Right atrium auricular region (tissue), 2 donors: ENCODE results near the gene MPDU1. TPM values are rescaled to one million over a fixed set of nuclear protein-coding genes. Genes with fewer than 3 reads are reported as not detected.

Experiments used
- DNase-seq: peaks from one replicate; pipeline ENCODE4 v3.0.0-alpha.2; 2019; ENCODE audit warnings: low spot score
- H3K27ac ChIP-seq, 2 donors: fragments of 200-600 bp; sonication (generic); 1 replicate in 1 of 2; 2 replicates in 1 of 2; pipeline ENCODE4 v1.5.1; 2016 to 2019
- H3K27me3 ChIP-seq, 2 donors: fragments of 200-600 bp; sonication (generic); one replicate each; pipeline versions ENCODE4 v1.5.1 to v1.6.0; 2017 to 2019
- H3K36me3 ChIP-seq: fragments of 200-600 bp; sonication (generic); one replicate; pipeline ENCODE4 v1.5.1; 2016
- H3K4me1 ChIP-seq, 2 donors: fragments of 200-600 bp; sonication (generic); one replicate each; pipeline versions ENCODE4 v1.5.1 to v1.6.0; 2017 to 2019
- H3K4me3 ChIP-seq, 2 donors: fragments of 200-600 bp; sonication (generic); 1 replicate in 1 of 2; 2 replicates in 1 of 2; pipeline ENCODE4 v1.5.1; 2017 to 2019; ENCODE audit warnings: mild to moderate bottlenecking in 1 of 2, moderate library complexity in 1 of 2
- H3K9me3 ChIP-seq, 2 donors: fragments of 200-600 bp; sonication (generic); one replicate each; pipeline ENCODE4 v1.5.1; 2019
- total RNA-seq, 2 donors: library from RNA; depleted of rRNA; stranded (reverse); fragments of >200 nt; gene quantifications; one replicate each; pipeline ENCODE4 v1.1.0, GENCODE V29; 2016
- TF ChIP-seq, protein P1 (sequence below), 2 donors: fragments of 200-600 bp; sonication (generic); IDR thresholded peaks; one replicate each; pipeline ENCODE4 v1.5.1; 2019; ENCODE audit warnings: antibody characterized with exemption in 2 of 2

Gene MPDU1
- total RNA-seq, 2 donors from 2014 or later, result 55.4 to 81.1 TPM

DNA sequence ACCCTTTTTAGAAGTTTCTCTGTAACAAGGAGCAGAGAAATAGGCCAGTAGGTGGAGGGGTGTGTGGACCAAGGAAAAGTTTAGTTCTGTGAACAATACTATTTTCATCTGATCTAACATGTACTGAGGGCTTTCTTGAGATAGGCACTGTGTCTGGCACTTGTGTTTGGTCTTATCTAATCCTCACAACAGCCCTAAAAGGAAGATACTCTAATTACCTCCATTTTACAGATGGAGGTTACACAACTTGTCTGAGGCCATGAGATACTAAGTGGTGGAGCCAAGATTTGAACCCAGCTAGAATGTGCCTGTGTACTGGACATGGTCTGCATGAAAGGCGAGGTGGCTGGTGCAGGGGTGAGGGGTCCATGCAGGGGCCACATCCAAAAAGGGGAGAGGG, 30.3 kb upstream of the MPDU1 start:
- Histone ChIP-seq H3K27me3 (no peaks in the 10 kb centered on the region), H3K9me3 (no peaks in the 10 kb centered on the region), H3K4me1 (peaks cover 0 to 32% of the 10 kb centered on the region in 2 donors), H3K4me3 (no peak overlapping the region), H3K36me3 (no peaks in the 10 kb centered on the region), H3K27ac (no peak overlapping the region)
- DNase-seq, result no peak
- TF ChIP-seq, protein P1, sequence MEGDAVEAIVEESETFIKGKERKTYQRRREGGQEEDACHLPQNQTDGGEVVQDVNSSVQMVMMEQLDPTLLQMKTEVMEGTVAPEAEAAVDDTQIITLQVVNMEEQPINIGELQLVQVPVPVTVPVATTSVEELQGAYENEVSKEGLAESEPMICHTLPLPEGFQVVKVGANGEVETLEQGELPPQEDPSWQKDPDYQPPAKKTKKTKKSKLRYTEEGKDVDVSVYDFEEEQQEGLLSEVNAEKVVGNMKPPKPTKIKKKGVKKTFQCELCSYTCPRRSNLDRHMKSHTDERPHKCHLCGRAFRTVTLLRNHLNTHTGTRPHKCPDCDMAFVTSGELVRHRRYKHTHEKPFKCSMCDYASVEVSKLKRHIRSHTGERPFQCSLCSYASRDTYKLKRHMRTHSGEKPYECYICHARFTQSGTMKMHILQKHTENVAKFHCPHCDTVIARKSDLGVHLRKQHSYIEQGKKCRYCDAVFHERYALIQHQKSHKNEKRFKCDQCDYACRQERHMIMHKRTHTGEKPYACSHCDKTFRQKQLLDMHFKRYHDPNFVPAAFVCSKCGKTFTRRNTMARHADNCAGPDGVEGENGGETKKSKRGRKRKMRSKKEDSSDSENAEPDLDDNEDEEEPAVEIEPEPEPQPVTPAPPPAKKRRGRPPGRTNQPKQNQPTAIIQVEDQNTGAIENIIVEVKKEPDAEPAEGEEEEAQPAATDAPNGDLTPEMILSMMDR (IDR thresholded peaks at IDR 0.05), result no peak

DNA sequence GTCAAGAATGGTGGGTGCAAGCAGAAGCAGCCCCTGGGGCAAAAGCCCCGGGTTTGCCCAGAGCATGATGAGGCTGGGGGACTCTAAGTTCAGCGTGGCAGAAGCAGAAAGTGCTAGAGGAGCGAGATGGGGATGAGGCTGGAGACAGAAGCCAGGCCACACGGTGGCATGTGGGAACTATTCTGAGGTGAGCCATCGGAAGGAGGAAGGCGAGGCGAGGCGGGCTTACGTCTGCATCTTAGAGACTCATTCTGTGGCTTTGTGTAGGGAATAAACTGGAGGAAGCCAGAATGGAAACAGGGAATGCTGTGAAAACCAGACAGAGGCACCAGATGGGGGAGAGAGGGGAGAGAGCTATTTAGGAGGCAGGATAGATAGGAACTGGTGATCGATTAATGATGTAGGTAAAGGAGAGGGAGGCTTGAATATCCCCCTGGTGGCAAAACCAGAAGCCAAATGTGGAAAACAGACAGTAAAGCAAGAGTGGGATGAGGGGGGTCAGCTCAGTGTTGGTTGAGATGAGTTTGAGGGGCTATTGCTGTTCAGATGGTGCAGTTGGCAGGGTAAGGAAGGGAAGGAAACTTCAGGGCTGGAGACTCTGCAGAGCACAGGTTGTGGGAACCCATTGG, 28.2 kb upstream of the MPDU1 start:
- H3K4me1 ChIP-seq, result peaks cover 0 to 39% of the 10 kb centered on the region in 2 donors
- no peaks in the 10 kb centered on the region for H3K27me3 ChIP-seq
- H3K27ac ChIP-seq, result no peak overlapping the region
- H3K36me3 ChIP-seq, result no peaks in the 10 kb centered on the region
- DNase-seq, result no peak
- no peak overlapping the region for H3K4me3 ChIP-seq
- no peaks in the 10 kb centered on the region for H3K9me3 ChIP-seq
- TF ChIP-seq, protein P1 (IDR thresholded peaks at IDR 0.05), result no peak

DNA sequence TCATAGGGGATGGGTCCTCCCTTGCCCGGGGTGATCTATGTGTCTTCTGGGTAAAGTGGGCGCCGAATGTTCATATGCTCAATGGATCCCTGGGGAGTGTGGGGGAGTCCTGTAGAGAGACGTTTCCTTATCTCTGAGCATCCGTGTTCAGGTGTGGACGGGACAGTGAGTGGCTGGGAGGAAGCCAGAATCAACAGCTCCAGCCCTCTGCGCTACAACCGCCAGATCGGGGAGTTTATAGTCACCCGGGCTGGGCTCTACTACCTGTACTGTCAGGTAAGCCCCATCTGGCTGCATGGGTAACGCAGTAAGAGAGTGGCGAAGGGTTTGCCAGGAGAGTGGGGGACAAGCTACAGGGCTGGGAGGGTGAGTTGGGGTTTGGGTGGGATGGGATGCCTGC, 27.0 kb upstream of the MPDU1 start:
- H3K4me1 ChIP-seq, result peaks cover 0 to 45% of the 10 kb centered on the region in 2 donors
- H3K9me3 ChIP-seq, result no peaks in the 10 kb centered on the region
- TF ChIP-seq, protein P1 (IDR thresholded peaks at IDR 0.05), result no peak
- H3K4me3 ChIP-seq, result no peak overlapping the region
- no peaks in the 10 kb centered on the region for H3K36me3 ChIP-seq
- no peak for DNase-seq
- no peaks in the 10 kb centered on the region for H3K27me3 ChIP-seq
- H3K27ac ChIP-seq, result peak overlapping the region in 1 of 2 donors; percentile 86

DNA sequence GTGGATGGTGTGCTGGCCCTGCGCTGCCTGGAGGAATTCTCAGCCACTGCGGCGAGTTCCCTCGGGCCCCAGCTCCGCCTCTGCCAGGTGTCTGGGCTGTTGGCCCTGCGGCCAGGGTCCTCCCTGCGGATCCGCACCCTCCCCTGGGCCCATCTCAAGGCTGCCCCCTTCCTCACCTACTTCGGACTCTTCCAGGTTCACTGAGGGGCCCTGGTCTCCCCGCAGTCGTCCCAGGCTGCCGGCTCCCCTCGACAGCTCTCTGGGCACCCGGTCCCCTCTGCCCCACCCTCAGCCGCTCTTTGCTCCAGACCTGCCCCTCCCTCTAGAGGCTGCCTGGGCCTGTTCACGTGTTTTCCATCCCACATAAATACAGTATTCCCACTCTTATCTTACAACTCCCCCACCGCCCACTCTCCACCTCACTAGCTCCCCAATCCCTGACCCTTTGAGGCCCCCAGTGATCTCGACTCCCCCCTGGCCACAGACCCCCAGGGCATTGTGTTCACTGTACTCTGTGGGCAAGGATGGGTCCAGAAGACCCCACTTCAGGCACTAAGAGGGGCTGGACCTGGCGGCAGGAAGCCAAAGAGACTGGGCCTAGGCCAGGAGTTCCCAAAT, 26.4 kb upstream of the MPDU1 start:
- Histone ChIP-seq H3K27ac (peak overlapping the region; percentile 86 to 95), H3K4me1 (peaks cover 0 to 47% of the 10 kb centered on the region in 2 donors), H3K27me3 (no peaks in the 10 kb centered on the region), H3K9me3 (no peaks in the 10 kb centered on the region), H3K4me3 (no peak overlapping the region), H3K36me3 (no peaks in the 10 kb centered on the region)
- no peak for DNase-seq
- TF ChIP-seq, protein P1 (IDR thresholded peaks at IDR 0.05), result no peak

DNA sequence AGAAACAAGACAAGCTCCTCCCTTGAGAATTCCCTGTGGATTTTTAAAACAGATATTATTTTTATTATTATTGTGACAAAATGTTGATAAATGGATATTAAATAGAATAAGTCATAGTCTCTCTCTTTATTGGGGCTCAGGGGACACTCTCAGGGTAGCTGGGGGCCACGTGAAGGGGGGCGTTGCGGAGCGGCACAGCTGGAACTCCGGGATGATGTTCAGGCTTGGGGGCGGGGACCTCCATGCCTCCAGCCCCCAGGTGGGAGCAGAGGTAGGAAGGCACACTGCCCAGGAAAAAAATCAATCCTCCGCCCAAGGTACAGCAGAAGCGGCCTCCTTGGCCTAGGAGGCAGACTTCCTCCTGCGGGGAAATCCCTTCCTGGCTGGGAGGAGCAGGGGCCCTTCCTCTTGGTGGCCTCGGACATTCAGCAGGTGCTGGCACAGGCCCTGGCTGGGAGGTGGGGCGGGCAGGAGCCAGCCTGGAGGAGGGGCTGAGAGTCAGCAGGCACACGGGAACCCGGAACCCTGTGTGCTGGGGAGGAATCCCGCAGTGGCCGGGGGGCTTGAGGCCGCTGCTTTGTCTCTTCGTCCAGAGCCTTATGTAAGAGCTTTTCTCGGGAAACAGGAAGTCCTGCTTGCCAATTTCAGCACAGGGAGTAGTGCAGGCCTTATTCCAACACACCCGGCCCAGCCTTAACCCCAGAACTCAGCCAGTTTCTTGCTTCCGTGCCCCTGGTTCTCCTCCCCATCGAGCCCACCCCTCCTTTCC, 25.7 kb upstream of the MPDU1 start:
- peak overlapping the region; percentile 86 to 95 for H3K27ac ChIP-seq
- peak; percentile 88 for DNase-seq
- H3K4me1 ChIP-seq, result peaks cover 0 to 54% of the 10 kb centered on the region in 2 donors
- TF ChIP-seq, protein P1 (IDR thresholded peaks at IDR 0.05), result peak in 1 of 2 donors; percentile 15
- H3K9me3 ChIP-seq, result no peaks in the 10 kb centered on the region
- H3K36me3 ChIP-seq, result no peaks in the 10 kb centered on the region
- no peaks in the 10 kb centered on the region for H3K27me3 ChIP-seq
- peak overlapping the region; percentile 16 to 76 for H3K4me3 ChIP-seq
